Activated naive CD4-positive, alpha-beta T cell treated with anti-CD3 and anti-CD28 coated beads, Interleukin-2, amount 50 U/mL, for 72 hours (primary cell): ENCODE results near the gene CLCN5. TPM values are rescaled to one million over a fixed set of nuclear protein-coding genes. Genes with fewer than 3 reads are reported as not detected.
"Not testable (repeated sequence)": the region's sequence is repeated elsewhere in the genome, so short reads cannot be mapped to it uniquely, and the experiment has no call there.

Source experiments
- ATAC-seq, 2 donors: fragments of 150-1000 bp; cut with Tn5 transposase; 2 replicates each; pipeline ENCODE4 v1.10.0; 2021; ENCODE audit warnings: mild to moderate bottlenecking in 2 of 2, moderate library complexity in 2 of 2
- DNase-seq, 2 donors: peaks; one replicate each; pipeline ENCODE4 v3.0.0; 2021 to 2022; ENCODE audit warnings: low spot score in 2 of 2
- H3K27ac Mint-ChIP-seq, 2 donors: one replicate each; pipeline ENCODE4 v1.8.0; 2022; ENCODE audit warnings: mild to moderate bottlenecking in 2 of 2, mixed read lengths in 2 of 2
- H3K36me3 Mint-ChIP-seq, 2 donors: one replicate each; pipeline ENCODE4 v1.8.0; 2022; ENCODE audit warnings: mixed read lengths in 2 of 2
- H3K9me3 Mint-ChIP-seq, 2 donors: one replicate each; pipeline ENCODE4 v1.8.0; 2022; ENCODE audit warnings: mixed read lengths in 2 of 2
- total RNA-seq, 2 donors: library from RNA; stranded (reverse); gene quantifications; one replicate each; pipeline ENCODE4 v1.2.3, GENCODE V29; 2022

The CLCN5 gene
- total RNA-seq, 2 donors from 2014 or later: 3.6 to 5.6 TPM

- not testable (repeated sequence) for DNase-seq, ATAC-seq, H3K27ac Mint-ChIP-seq
- peaks cover 6 to 13% of the 10 kb centered on the region in 2 donors for H3K9me3 Mint-ChIP-seq
- H3K36me3 Mint-ChIP-seq: peaks cover 8 to 12% of the 10 kb centered on the region in 2 donors
Observed at GRCh38 chrX:50025591-50025990, 103.2 kb downstream of the CLCN5 start.

GRCh38 chrX:50035126-50035525 is 112.7 kb downstream of the CLCN5 start:
- Mint-ChIP-seq H3K9me3 (peaks cover 5 to 7% of the 10 kb centered on the region in 2 donors), H3K36me3 (peaks cover 0 to 8% of the 10 kb centered on the region in 2 donors), H3K27ac (no peak overlapping the region)
- DNase-seq (no peak), ATAC-seq (no peak)

- peaks cover 5 to 7% of the 10 kb centered on the region in 2 donors for H3K9me3 Mint-ChIP-seq
- H3K27ac Mint-ChIP-seq: no peak overlapping the region
- H3K36me3 Mint-ChIP-seq: peaks cover 0 to 8% of the 10 kb centered on the region in 2 donors
- DNase-seq: no peak
- ATAC-seq: no peak
Observed at GRCh38 chrX:50036426-50036825, 114.0 kb downstream of the CLCN5 start.

GRCh38 chrX:50045823-50046222 is 123.4 kb downstream of the CLCN5 start:
- Mint-ChIP-seq H3K9me3 (no peaks in the 10 kb centered on the region), H3K27ac (no peak overlapping the region), H3K36me3 (no peaks in the 10 kb centered on the region)
- DNase-seq (no peak), ATAC-seq (no peak)

GRCh38 chrX:50049228-50049627 is 126.8 kb downstream of the CLCN5 start:
- no peak for ATAC-seq
- no peak overlapping the region for H3K27ac Mint-ChIP-seq
- no peak for DNase-seq
- H3K9me3 Mint-ChIP-seq: no peaks in the 10 kb centered on the region
- H3K36me3 Mint-ChIP-seq: no peaks in the 10 kb centered on the region

GRCh38 chrX:50054147-50054546 is 131.8 kb downstream of the CLCN5 start:
- ATAC-seq: no peak
- Mint-ChIP-seq H3K36me3 (no peaks in the 10 kb centered on the region), H3K9me3 (no peaks in the 10 kb centered on the region), H3K27ac (no peak overlapping the region)
- DNase-seq: no peak

- ATAC-seq (no peak), DNase-seq (no peak)
- Mint-ChIP-seq H3K27ac (no peak overlapping the region), H3K36me3 (peaks cover 0 to 4% of the 10 kb centered on the region in 2 donors), H3K9me3 (no peaks in the 10 kb centered on the region)
Observed at GRCh38 chrX:50066318-50066937, 144.0 kb downstream of the CLCN5 start.

GRCh38 chrX:50067435-50068284 is 145.3 kb downstream of the CLCN5 start:
- Mint-ChIP-seq H3K27ac (no peak overlapping the region), H3K36me3 (peaks cover 0 to 4% of the 10 kb centered on the region in 2 donors), H3K9me3 (no peaks in the 10 kb centered on the region)
- no peak for DNase-seq
- no peak for ATAC-seq

GRCh38 chrX:50068285-50068563 is 145.8 kb downstream of the CLCN5 start:
- Mint-ChIP-seq H3K27ac (no peak overlapping the region), H3K9me3 (no peaks in the 10 kb centered on the region), H3K36me3 (peaks cover 0 to 4% of the 10 kb centered on the region in 2 donors)
- DNase-seq (no peak), ATAC-seq (peak in 1 of 2 donors; percentile 66)

- DNase-seq: no peak
- no peak overlapping the region for H3K27ac Mint-ChIP-seq
- no peaks in the 10 kb centered on the region for H3K9me3 Mint-ChIP-seq
- no peak for ATAC-seq
- peaks cover 0 to 4% of the 10 kb centered on the region in 2 donors for H3K36me3 Mint-ChIP-seq
Observed at GRCh38 chrX:50068893-50069292, 146.5 kb downstream of the CLCN5 start.

- peaks cover 0 to 4% of the 10 kb centered on the region in 2 donors for H3K36me3 Mint-ChIP-seq
- ATAC-seq: no peak
- H3K9me3 Mint-ChIP-seq: no peaks in the 10 kb centered on the region
- no peak overlapping the region for H3K27ac Mint-ChIP-seq
- DNase-seq: no peak
Observed at GRCh38 chrX:50071494-50071893, 149.1 kb downstream of the CLCN5 start.

- peaks cover 0 to 4% of the 10 kb centered on the region in 2 donors for H3K36me3 Mint-ChIP-seq
- no peak for ATAC-seq
- H3K27ac Mint-ChIP-seq: no peak overlapping the region
- no peak for DNase-seq
- no peaks in the 10 kb centered on the region for H3K9me3 Mint-ChIP-seq
Observed at GRCh38 chrX:50072110-50072509, 149.7 kb downstream of the CLCN5 start.

- peaks cover 0 to 4% of the 10 kb centered on the region in 2 donors for H3K36me3 Mint-ChIP-seq
- DNase-seq: no peak
- H3K9me3 Mint-ChIP-seq: no peaks in the 10 kb centered on the region
- ATAC-seq: no peak
- H3K27ac Mint-ChIP-seq: no peak overlapping the region
Observed at GRCh38 chrX:50073601-50074000, 151.2 kb downstream of the CLCN5 start.

GRCh38 chrX:50075630-50076339 is 153.4 kb downstream of the CLCN5 start:
- Mint-ChIP-seq H3K36me3 (peaks cover 0 to 4% of the 10 kb centered on the region in 2 donors), H3K27ac (no peak overlapping the region), H3K9me3 (no peaks in the 10 kb centered on the region)
- ATAC-seq: no peak
- DNase-seq: no peak

- ATAC-seq (no peak), DNase-seq (no peak)
- Mint-ChIP-seq H3K9me3 (no peaks in the 10 kb centered on the region), H3K27ac (no peak overlapping the region), H3K36me3 (peaks cover 0 to 8% of the 10 kb centered on the region in 2 donors)
Observed at GRCh38 chrX:50081282-50081889, 159.0 kb downstream of the CLCN5 start.

- Mint-ChIP-seq H3K36me3 (peaks cover 0 to 9% of the 10 kb centered on the region in 2 donors), H3K9me3 (no peaks in the 10 kb centered on the region), H3K27ac (no peak overlapping the region)
- DNase-seq: no peak
- ATAC-seq: no peak
Observed at GRCh38 chrX:50082741-50083140, 160.3 kb downstream of the CLCN5 start.

GRCh38 chrX:50088645-50089044 is 166.2 kb downstream of the CLCN5 start:
- Mint-ChIP-seq H3K27ac (no peak overlapping the region), H3K36me3 (peaks cover 0 to 14% of the 10 kb centered on the region in 2 donors), H3K9me3 (no peaks in the 10 kb centered on the region)
- ATAC-seq (no peak), DNase-seq (no peak)
